Lower leg skin (tissue), 4 donors: ENCODE results near the gene HNF1A. TPM values are rescaled to one million over a fixed set of nuclear protein-coding genes. Genes with fewer than 3 reads are reported as not detected.
A peak's percentile ranks its signal among the peaks of the same experiment; 100 is the strongest.

ENCODE experiments used
- DNase-seq, 2 donors: peaks; one replicate each; pipeline ENCODE4 v3.0.0-alpha.2; 2019; ENCODE audit warnings: low spot score in 2 of 2
- H3K4me3 ChIP-seq: fragments of 200-600 bp; sonication (generic); 2 replicates; pipeline ENCODE4 v1.5.1; 2017; ENCODE audit warnings: mild to moderate bottlenecking, low read depth; ENCODE audit not compliant: poor library complexity, severe bottlenecking
- POLR2A ChIP-seq, 2 donors: fragments of 450-650 bp; IDR thresholded peaks; one replicate each; pipeline ENCODE4 v1.6.1; 2016 to 2017; ENCODE audit warnings: antibody characterized with exemption in 2 of 2, mild to moderate bottlenecking in 1 of 2, moderate library complexity in 1 of 2
- WGBS, 2 donors: methylation state at CpG; one replicate each; pipeline ENCODE4 v1.1.5; 2018; 5-methylcytosine and 5-hydroxymethylcytosine counted together
- intact Hi-C: fragments of 100-400 bp; cut with DNase I; formaldehyde crosslinking; loops from one replicate; pipeline ENCODE4 v1.15.0; 2023; ENCODE audit warnings: low total_unique reads
- total RNA-seq, 4 donors: library from RNA; depleted of rRNA; stranded (reverse); fragments of >200 nt; gene quantifications; one replicate each; pipeline ENCODE4 v1.1.0, GENCODE V29; 2016
- TF ChIP-seq, protein P1 (sequence below), 3 donors: fragments of 450-650 bp; IDR thresholded peaks; one replicate each; pipeline ENCODE4 v1.5.1; 2016; ENCODE audit warnings: antibody characterized with exemption in 3 of 3, mild to moderate bottlenecking in 3 of 3, moderate library complexity in 2 of 3

HNF1A gene
- total RNA-seq, 4 donors from 2014 or later: 0.10 to 0.23 TPM; not detected in 2

DNA sequence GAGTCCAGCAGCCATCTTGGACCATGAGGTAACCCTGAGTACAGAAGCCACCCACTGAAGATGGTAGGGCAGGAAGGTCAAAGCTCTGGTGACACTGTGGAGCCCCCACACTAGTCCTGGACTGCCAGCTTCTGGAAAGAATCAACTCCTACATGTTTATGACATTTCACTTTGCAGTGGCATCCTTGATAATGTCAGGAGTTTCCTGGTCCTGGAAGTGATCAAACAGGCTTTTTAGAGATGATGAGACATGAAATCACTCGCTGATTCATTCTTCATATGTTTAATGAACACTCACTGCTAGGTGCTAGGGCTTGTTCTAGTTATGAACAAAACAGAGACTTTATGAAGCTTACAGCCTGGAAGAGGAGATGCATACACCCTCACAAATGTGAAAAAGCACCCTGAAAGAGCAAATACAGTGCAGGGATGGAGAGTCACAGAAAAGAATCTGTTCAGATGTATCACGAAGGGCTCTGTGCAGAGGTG lies 15.8 kb upstream of the HNF1A start:
- 49 to 55% methylated on average over 2 of the region's 2 CpGs for WGBS, 2 donors

DNA sequence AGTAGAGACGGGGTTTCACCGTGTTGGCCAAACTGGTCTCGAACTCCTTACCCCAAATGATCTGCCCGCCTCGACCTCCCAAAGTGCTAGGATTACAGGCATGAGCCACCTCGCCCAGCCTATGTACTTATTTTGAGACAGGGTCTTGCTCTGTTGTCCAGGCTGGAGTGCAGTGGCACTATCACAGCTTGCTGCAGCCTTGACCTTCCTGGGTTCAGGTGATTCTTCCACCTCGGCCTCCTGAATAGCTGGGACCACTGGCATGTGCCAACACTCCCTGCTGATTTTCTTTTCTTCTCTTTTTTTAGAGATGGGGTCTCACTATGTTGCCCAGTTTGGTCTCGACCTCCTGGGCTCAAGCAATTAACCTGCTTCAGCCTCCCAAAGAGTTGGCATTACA lies 14.0 kb upstream of the HNF1A start:
- WGBS, 2 donors: 86 to 88% methylated on average over 8 of the region's 8 CpGs
- intact Hi-C loops: no loop called here
- no peak for DNase-seq
- no peak for TF ChIP-seq POLR2A (IDR thresholded peaks at IDR 0.05)
- TF ChIP-seq, protein P1, sequence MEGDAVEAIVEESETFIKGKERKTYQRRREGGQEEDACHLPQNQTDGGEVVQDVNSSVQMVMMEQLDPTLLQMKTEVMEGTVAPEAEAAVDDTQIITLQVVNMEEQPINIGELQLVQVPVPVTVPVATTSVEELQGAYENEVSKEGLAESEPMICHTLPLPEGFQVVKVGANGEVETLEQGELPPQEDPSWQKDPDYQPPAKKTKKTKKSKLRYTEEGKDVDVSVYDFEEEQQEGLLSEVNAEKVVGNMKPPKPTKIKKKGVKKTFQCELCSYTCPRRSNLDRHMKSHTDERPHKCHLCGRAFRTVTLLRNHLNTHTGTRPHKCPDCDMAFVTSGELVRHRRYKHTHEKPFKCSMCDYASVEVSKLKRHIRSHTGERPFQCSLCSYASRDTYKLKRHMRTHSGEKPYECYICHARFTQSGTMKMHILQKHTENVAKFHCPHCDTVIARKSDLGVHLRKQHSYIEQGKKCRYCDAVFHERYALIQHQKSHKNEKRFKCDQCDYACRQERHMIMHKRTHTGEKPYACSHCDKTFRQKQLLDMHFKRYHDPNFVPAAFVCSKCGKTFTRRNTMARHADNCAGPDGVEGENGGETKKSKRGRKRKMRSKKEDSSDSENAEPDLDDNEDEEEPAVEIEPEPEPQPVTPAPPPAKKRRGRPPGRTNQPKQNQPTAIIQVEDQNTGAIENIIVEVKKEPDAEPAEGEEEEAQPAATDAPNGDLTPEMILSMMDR (IDR thresholded peaks at IDR 0.05): no peak
- no peak overlapping the region for H3K4me3 ChIP-seq

More for the DNA sequence above, 15.8 kb upstream of the HNF1A start:
- no peak for TF ChIP-seq POLR2A (IDR thresholded peaks at IDR 0.05)
- TF ChIP-seq, protein P1 (IDR thresholded peaks at IDR 0.05): no peak
- intact Hi-C loops: no loop called here
- DNase-seq: no peak
- H3K4me3 ChIP-seq: no peak overlapping the region

DNA sequence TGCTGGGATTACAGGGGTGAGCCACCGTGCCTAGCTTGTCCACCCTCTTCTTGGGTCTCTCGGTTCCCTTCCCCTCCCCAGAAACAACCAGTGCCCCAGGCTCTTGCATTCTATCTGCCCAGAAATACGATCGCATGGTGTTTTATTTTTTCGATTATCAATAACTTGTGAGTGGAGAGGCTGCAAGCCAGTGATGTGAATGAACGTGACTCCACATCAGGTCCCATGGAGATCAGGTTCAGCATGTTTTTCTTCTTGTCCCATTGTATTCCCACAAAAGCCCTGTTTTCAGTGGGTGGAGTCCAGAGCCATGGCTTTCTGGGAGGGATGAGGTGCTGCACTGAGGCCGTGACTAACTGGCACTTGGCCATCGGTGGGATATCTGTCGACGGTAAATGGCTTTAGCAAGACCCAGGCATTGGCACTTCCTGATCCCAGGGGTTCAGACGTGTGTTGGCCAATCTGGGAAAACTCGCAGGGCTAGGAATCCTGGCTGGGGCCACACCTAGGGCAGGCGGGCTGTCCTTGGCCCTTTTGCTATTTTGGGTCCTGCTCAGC lies 12.7 kb upstream of the HNF1A start:
- H3K4me3 ChIP-seq: no peak overlapping the region
- intact Hi-C loops: no loop called here
- TF ChIP-seq POLR2A (IDR thresholded peaks at IDR 0.05): no peak
- TF ChIP-seq, protein P1 (IDR thresholded peaks at IDR 0.05): no peak
- WGBS, 2 donors: 47 to 52% methylated on average over 13 of the region's 13 CpGs
- DNase-seq: no peak

DNA sequence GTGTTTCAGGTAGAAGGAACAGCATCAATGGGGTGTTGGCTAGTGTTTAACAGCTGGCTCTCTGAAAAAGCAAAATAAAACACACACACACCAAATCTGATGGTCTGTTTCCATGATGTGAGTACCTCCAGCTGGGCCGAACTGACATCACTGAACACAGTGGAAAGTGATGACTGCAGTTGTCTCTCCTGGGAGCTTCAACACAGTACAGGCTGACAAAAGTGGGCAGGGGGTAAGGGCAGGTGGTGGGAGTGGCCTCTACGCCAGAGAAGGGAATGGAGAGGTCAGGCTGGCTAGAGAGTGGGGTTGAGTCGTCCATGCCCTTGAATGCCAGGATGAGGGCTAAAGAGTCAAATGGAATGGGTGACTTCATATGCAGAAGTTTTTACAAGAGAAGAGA lies 8.0 kb upstream of the HNF1A start:
- 73 to 80% methylated on average over 3 of the region's 3 CpGs for WGBS, 2 donors
- DNase-seq: no peak
- H3K4me3 ChIP-seq: no peak overlapping the region
- TF ChIP-seq POLR2A (IDR thresholded peaks at IDR 0.05): no peak
- TF ChIP-seq, protein P1 (IDR thresholded peaks at IDR 0.05): no peak
- intact Hi-C loops: loop anchor here (5.0 kb wide), 1 partner anchor 323 kb away; no protein-coding TSS in a partner anchor

DNA sequence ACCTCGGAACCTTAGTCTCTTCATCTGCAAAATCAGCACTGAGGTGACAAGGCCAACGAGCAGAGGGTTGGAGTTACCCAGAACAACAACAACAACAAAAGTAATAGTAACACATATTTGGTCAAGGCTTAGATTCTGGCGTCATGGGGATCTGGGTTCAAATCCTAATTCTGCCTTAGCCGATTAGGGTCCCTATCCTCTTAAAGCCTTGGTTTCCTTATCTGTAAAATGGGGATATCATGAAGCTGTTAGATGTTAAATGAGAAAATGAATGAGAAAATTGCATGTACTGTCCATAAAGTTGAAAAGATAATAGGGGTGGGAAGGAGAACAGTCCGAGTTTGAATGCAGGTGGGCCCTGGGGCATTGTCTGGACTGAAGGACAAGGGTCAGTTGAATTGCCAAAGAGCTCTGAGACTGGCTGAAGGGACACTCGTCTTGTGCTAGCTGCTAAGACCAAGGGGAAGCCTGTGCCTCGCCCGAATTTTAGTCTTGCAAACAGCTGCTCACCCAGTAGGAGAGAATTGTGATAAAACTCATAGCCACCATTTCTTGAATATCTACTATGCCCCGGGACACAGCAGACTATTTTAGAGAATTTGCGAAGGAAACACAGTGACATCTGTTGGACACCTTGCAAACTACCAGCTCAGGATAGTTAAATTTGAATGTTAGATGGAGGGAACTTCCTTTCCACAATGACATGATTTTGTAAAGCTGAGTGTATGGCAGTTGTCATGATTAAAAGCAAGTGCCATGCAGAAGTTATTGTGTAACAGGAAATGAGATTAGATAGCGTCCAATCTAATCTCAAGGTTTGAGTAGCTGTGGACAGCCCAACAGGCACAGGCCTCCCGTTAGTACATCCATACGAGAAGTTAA lies 6.8 kb upstream of the HNF1A start:
- peak in 1 of 2 donors; percentile 40 for DNase-seq
- no peak overlapping the region for H3K4me3 ChIP-seq
- 41 to 42% methylated on average over 13 of the region's 13 CpGs for WGBS, 2 donors
- TF ChIP-seq, protein P1 (IDR thresholded peaks at IDR 0.05): no peak
- TF ChIP-seq POLR2A (IDR thresholded peaks at IDR 0.05): no peak
- intact Hi-C loops: loop anchor here (5.0 kb wide), 1 partner anchor 324 kb away; no protein-coding TSS in a partner anchor
